ENCODE data around the gene TREML2.

TREML2 gene

DNA sequence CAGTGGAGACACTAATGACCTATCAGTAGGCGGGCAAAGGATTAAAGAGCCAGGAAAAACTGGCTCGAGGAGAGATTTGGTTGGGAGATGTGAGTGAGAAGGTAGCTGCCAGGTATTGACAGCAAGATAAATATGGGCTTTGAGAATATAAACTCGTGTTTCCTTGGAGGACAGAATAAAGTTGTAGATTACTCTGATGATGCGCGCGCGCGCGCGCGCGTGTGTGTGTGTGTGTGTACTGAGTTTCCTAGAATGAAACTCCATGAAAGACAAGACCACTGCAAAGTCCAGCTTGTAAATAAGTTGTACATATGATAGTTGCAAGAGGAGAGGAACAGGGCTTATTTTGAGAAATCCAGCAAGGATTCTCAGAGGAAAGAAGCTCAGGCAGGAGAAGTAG is 24.8 kb downstream of the TREML2 start:
- no peak for DNase-seq (ENCODE audit: low read depth)

DNA sequence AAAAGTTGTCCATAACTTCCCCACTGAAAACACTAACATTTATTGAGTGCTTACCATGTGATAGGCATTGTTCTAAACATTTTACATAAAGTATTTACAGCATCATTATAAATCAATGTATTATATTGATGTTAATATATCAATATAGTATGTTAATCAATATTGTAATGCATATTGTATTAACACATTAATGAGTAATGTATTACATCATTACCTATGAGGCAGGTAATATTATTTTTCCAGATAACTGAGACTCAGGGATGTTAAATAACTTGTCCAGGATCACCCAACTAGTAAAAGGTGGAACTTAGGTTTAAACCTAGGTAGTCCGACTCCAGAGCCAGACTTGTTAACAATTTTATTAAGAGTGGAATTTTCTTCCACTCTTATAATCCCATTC is 25.9 kb downstream of the TREML2 start:
- no peak for DNase-seq (ENCODE audit: low read depth)

DNA sequence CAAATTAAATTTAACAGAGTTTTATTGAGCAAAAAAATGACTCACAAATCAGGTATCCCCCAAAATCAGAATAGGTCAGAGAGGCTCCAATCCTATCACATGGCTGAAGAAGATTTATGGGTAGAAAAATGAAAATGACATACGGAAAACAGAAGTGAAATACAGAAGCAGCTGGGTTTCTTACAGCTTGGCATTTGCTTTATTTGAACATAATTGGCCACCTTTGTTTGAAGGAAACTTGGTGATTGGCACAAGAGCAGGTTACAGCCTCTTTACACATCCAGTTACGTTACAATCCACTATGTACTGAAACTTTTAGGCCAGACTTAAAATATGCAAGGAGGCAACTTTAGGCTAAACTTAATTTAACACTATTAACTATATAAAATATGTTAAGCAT is 26.3 kb downstream of the TREML2 start:
- no peak for DNase-seq (ENCODE audit: low read depth)

DNA sequence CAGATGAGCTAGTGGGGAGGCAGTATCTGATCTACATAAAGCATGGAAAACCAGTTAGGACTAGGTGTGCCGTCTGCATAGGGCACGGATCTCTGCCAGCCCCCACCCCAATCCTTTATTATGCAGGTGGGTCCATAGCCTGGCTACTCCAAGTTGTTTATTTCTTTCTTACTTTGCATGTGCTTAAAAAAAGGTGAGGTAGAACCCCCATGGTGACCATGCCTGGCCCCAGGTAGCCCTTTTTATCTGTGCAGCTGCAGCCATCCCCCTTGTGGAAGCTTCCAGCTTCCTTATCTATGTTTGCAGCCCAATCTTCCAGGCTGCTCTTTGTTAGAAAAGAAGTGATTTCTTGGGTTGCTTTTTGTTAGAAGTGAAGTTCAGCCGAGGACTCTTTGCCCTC is 29.0 kb downstream of the TREML2 start:
- no peak for DNase-seq (ENCODE audit: low read depth)

DNA sequence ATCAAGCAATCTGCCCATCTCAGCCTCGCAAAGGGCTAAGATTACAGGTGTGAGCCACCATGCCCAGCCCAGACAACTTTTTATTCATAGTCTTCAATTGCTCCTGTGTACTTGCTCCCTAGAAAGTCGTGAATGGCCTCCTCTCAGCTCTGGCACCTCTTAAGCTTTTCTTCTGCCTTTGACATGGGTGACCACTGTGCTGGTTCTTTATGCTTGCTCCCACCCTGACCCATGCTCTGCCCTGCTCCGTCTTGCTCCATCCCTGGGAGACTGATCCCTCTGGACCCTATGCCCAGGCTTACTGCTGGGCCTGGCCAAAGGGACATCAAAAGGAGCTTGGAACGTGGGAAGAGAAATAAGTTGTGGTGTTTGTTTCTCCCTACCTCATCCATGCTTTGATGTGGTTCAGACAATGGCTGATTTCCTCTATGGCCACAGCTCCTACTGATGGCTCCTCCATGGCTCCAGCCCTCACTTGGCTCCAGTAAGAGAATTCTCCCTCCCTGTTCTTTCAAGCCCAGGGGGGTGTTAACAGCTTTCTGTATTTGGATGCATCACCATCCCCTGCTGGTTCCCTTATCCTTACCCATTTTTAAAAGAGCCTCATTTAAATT is 30.3 kb downstream of the TREML2 start:
- no peak for DNase-seq (ENCODE audit: low read depth)

DNA sequence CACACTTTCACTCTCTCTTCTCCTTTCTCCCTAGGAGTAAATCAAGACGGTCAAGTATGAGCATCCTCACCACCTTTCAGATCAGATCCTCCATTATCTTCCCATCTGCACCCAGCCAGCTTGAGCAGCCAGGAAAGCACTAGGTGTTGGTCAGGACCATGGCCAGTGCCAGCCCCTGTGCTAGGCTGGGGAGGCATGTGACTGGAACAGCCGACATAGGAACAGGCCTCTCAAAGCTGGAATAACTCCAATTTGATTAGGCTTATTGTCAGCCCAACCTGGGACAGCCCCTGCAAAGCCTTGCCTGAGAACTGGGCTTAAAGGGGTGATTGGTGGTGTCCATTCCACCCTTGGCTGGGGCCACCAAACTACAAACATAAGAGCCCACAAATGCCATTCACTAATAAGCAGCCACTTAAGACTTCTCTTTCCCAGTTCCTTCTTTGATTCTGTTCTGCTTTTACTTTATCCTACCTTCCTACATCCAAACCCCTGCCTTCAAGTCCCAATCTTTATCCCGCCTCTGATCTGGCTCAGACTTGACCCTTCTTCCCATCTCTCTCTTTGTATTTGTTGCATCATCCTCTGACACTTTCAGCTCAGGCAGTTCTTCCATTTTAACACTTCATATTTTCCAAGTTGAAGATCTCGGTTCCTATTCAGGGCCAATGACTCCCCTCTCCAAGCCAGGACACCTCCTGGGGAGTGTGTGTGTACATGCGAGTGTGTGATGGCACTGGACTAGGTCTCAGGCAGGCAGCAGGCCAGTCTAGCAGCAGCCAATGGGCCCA is 33.6 kb downstream of the TREML2 start:
- DNase-seq (ENCODE audit: low read depth) = peak; percentile 48

DNA sequence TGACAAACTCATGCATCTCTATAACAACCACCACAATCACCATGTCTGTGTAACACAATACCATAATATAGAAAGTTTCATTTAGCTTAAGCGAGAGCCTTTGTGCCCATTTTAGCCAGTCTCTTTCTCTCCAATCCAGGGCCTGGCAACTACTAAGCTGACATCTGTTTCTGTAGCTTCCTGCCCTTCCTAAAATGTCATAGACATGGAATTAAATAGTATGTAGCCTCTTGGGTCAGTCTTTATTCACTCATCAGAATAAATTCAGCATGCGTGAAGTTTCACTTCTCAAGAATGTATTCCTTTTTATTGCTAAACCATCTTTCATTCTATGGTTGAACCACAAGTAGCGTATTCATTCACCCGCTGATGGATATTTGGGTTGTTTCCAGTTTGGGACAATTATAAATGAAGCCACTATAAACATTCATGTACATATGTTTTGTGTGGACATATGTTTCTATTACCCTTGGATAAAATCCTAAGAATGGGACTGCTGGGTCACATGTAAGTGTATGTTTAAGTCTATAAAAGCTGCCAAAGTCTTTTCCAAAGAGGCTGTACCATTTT is 36.3 kb downstream of the TREML2 start:
- DNase-seq (ENCODE audit: low read depth) = no peak

DNA sequence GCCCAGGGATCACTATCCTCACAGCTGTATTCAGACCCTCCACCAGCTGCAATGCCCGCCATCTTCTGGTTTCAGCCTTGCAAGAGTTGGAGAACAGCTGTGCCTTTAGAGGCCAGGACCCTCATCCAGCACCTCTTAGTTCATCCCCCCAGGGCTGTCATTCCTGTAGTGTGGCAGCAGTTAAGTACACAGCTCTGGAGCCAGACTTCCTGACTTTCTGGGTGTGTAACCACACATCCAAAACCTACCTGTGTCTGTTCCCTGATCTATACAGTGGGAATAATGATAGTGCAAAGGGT is 37.6 kb downstream of the TREML2 start:
- DNase-seq (ENCODE audit: low read depth) = no peak

DNA sequence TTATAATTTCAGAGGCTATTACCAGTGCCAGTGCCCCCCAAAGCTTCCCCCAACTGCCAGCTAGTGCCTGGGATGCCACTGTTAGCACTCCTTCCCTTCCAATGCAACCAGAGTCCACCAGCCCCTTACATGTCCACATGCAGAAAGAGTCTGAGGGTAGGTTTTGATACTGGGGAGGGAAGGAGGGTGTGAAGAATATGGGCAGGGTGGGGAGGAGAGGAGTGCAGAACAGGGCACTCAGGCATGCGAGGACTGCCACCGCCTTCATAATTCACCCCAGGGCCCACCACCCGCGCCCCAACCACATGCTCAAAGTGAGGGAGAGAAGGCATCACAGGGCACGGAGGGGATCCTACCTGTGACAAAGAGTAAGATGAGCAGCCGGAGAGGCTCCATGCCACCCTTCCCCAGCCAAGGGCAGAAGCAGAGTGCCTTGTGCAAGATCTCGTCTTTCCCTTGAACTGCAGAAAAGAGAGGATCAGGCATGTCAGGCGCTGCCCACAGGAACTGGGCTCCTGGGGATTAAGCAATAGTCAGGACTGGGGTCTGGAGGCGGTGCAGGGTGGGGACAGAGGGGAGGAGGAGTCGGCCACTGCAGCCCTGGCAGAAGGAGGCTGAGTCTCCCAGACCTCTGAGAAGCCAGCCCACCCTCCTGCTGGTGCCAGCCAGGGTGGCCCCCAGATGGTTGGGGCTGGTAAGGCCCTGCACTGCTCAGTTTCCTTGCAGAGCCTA is 38.1 kb downstream of the TREML2 start, which contains the start of gene TREM2:
TREM2 (minus strand) TSS at position 430 of the 732 bp plus-strand sequence; CDS start at position 396, 34 bp downstream.
- DNase-seq (ENCODE audit: low read depth) = no peak

DNA sequence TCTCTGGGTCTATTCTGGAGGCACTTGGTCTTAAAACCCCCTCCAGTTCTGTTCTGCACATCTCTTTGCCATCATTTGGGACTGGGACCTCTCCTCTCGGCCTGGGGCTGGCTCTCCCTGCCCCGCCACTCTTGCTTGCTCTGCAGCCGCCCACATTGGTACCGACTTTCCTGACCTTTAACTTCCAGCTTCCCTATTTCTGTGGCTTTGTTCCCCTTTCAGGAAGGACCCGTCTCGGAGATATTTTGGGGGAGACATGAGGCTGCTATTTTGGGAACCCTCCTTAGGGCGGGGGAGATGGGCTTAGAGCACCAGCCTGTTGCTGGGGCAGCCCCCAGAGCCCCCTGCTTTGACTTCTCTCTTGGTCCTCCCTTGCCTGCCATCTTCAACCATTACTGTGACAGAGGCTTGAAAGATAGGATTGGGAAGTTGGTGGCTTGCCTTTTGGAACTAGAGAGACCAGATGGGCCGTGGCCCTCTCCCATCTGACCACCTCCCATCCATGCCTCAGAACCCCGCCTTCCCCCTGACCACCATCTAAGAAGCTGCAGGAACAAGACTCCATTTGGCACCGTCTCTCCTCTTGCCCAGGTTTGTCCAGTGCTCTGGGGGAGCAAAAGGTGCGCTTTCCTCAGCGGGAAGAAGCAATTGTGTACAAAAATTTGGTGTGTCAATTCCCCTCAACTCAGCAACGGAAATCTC is 38.9 kb downstream of the TREML2 start:
- DNase-seq (ENCODE audit: low read depth) = no peak

DNA sequence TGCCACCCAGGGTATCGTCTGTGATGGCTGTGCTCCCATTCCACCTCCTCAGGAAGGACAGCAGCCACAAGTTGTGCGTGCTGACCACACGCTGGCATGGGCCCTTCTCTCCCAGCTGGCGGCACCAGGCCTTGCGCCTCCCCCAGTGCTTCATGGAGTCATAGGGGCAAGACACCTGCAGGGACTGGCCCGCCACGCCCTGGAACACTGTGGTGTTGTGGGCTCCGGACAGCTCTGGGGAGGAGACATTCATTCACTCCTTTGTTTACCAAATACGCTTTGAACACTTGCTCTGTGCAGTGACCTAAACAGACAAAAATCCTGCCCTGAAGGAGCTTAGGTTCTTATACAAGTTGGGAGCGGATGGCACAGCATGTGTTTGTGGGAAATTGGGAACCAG is 39.6 kb downstream of the TREML2 start:
- DNase-seq (ENCODE audit: low read depth) = no peak

DNA sequence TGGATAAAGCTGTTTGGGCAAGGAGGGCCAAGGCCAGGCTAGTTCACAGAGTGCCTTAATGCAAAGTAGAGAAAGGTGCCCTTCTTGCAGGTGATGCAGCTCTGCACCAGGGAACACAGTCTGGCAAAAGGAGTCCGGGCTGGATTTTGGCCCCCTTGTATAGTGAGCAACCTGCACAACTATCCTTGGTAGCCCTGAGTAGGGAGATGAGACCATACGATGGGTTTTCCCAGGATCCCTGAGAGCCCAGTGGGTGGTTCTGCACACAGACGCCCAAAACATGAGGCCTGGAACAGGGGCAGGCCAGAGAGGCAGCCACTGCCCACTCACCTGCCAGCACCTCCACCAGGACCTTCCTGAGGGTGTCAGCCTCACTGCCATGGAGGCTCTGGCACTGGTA is 40.0 kb downstream of the TREML2 start:
- no peak for DNase-seq (ENCODE audit: low read depth)

DNA sequence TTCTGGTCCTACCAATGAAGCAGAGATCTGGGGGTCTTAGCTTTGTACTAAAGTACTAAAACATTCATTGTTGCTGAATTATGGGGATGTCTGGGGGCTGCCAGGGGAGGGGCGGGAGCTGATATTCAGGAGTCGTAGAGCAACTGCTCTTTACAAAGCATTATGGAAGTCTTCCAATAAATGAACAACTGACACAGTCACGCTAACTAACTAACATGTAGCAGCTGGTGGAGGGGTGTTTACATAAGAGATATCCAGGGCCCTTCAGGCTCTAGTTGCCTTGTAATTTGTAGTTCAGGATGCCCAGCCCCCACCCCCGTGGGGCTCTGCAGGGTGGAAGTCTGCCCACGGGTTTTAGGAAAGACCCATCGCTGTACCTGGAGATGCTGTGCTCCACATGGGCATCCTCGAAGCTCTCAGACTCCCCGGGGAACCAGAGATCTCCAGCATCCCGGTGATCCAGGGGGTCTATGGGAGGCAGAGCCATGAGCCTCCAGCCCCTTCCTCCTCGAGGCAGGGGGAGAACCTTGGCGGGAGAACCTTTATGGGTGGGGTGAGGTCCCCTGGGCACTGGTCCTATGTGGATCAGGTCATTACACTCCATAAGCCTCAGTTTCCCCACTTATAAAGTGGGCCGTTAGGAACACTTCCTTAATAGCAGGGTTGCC is 41.4 kb downstream of the TREML2 start:
- no peak for DNase-seq (ENCODE audit: low read depth)

DNA sequence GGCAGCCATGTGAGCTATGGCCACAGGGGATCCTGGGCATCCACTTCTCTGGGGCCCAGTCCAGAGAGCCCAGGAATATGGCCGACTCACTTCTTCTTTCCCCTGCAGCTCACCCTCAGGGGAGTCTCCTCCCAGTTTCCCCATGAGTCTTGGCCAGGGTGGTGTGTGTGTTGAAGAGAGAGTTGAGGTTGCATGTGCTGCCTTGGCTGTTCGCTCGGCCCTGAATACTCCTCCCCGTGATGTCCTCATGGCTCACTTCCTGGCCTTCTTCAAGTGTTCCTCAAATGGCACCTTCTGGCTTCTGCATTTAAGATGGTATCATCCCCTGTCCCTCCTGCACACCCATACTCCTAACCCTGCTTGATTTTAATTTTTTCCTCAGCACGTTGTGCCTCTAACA is 43.6 kb downstream of the TREML2 start:
- no peak for DNase-seq (ENCODE audit: low read depth)

DNA sequence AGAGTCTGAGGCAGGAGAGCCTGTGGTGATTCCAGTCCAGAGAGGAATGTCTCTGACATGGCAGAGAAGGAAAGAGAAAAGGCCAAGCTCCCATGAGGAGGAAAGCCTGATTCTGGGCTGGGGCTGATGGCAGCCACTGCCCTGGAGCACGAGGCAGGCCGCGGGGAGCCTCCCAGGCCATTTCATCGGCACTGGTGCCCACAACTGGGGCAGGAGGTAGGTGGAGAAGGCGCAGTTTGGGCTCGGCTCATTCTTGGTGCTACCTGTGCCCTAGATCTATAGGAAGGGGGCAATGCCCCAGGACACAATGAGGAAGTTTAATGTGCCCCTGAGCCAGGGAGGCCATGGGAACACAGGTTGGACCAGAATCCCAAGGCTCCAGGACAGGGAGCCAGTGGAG is 44.2 kb downstream of the TREML2 start:
- DNase-seq (ENCODE audit: low read depth) = no peak

DNA sequence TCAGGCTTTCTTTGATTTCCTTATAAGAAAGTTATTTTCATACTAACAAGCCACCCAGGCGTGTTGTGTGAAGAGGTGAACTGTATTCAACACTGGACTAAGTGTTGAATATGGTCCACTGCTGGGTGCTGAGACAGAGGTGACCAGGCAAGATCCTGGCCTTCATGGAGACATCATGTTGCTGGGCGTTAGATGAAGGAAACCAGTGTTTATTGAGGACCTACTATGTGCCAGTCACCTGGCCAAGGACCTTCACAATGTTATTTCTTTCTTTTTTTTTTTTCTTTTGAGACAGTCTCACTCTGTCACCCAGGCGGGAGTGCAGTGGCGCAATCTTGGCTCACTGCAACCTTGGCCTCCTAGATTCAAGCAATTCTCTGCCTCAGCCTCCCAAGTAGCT is 44.9 kb downstream of the TREML2 start:
- DNase-seq (ENCODE audit: low read depth) = no peak

DNA sequence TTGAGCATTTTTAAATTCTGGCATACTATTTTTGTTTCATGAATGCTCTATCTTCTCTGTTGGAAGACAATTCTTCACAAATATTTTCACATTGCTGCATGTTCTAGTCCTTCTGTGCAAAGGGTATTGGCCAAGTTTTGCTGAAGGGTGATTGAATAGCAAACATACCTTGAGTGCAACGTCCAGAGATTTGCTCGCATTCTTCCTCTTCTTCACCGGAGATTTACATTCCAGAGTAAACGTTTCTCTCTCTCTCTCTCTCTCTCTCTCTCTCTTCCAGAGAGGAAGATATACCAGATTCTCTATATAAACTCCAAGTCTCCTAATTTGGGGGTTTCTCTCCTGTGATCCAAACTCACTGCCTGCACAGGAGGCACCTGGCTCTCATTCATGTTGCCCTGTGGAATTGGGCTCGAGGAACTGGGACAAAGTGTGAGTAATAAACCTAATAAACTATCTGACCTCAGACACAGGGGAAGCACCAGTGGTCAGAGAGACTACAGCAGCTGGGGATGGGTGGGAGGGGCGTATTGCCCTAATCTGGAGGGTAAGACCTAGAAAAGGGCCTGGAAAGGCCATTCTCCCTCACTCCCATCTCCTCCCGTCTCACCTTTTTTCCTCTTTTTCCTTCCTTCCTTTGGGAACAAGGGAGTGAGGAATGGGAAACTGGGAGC is 45.7 kb downstream of the TREML2 start:
- DNase-seq (ENCODE audit: low read depth) = no peak

DNA sequence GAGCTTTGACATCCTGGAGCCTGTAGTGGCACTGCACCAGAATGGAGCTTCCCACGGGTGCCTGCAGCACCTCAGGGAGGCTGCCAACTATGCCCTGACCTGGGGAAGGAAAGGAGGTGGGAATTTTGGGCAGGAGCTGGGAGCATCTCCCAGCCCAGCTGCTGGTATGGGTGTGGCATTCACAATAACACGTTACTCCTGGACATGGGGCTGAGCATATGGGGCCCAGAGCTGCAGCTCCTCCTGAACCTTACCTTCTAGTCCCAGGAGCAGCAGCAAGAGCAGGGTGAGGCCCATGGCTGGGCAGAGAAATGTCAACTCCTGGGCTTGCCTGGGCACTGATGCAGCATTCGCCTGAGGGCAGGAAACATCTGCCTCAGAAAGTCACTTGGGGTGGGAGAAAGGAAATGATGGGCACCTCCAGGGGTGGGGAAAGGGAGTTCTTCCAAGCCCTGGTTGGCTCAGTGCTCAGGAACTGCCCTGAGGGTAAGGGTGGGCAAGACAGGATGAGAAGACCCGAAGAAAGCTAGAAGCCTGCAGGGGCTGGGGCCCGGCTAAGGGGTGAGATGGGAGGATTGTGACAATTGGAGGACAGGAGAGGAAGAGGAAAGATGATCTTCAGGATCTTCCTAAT is 46.8 kb downstream of the TREML2 start, which contains the start of gene TREML1:
TREML1 (minus strand) TSS at position 356 of the 634 bp plus-strand sequence; CDS start at position 297, 59 bp downstream.
- DNase-seq (ENCODE audit: low read depth) = no peak

DNA sequence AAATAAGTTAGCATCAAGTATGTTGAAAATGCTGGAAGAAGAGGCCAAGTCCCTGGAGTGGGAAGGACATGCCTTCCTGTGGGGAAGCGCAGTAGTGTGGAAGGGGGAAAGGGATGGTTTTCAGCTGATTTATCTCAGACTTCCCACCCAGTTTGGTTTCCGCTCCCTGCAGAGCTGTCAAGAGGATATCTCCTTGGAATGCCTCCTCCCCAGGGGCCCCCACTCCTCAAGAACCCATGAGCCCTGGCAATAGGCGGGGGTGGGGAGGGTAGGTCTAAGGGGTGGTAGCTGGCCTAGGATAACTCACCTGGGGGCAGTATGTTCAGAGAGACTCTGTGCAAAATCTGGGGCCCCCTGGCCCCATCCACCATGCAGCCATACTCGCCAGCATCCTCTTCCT is 47.5 kb downstream of the TREML2 start:
- no peak for DNase-seq (ENCODE audit: low read depth)

DNA sequence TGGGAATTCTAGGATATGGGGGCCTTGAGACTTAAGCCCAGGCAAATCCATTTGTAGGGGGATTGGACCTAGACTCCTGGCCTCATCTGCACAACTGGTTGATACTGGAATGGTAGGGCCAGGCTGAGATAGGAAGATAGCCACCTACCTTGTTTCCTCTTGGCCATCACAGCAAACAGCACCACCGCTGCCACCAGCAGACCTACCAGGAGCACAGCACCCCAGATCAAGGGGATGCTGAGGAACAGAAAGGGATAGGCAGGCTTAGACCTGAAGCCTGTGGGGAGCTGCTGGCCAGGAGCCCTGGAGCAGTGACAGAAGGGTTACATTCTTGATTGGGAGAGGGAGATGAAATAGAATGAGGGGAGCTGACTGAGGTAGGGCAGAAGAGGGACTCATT is 50.3 kb downstream of the TREML2 start:
- no peak for DNase-seq (ENCODE audit: low read depth)

DNA sequence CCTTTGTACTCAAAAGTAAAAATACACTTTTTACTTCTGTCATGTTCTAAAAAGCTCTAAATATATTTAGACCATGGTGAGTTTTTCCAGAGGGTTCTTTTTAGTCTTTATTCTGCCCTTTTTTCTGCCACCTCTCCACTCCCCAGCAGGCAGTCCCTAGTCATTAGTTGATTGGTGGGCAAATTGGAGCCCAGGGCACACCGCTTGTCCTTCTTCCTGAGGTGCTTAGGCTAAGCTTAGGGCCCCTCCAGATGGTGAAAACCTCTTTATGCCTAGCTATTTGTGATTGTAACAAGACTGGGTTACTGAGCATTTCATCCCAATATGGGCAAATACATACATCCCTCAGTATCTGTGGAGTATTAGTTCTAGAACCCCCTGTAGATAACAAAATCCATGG is 53.0 kb downstream of the TREML2 start:
- DNase-seq (ENCODE audit: low read depth) = no peak

All from EH (cell line).